Natural killer cell (primary cell): ENCODE measurements around the gene TIGD1. TPM values are rescaled to one million over a fixed set of nuclear protein-coding genes. Genes with fewer than 3 reads are reported as not detected.

Experiments used
- ATAC-seq, 3 donors: fragments of 150-1000 bp in 2 of 3; fragments of 200-7000 bp in 1 of 3; cut with Tn5 transposase; 1 replicate in 1 of 3; 2 replicates in 2 of 3; pipeline ENCODE4 v1.10.0; 2021; ENCODE audit warnings: mild to moderate bottlenecking in 2 of 3, moderate library complexity in 2 of 3
- DNase-seq, 2 donors: peaks; one replicate each; pipeline versions ENCODE4 v3.0.0 to v3.0.0-alpha.2; 2013 to 2021; ENCODE audit warnings: mixed read lengths in 1 of 2
- H3K27ac ChIP-seq: one replicate; pipeline ENCODE4 v1.5.1; 2013; ENCODE audit warnings: mild to moderate bottlenecking, low read length
- H3K27me3 ChIP-seq: one replicate; pipeline ENCODE4 v1.6.1; 2013; ENCODE audit warnings: low read length; ENCODE audit not compliant: control insufficient read depth, insufficient read depth
- H3K36me3 ChIP-seq: one replicate; pipeline ENCODE4 v1.6.1; 2013; ENCODE audit warnings: low read length; ENCODE audit not compliant: control insufficient read depth, insufficient read depth
- H3K4me1 ChIP-seq: one replicate; pipeline ENCODE4 v1.6.1; 2013; ENCODE audit warnings: low read length; ENCODE audit not compliant: control insufficient read depth, insufficient read depth
- H3K4me3 ChIP-seq: one replicate; pipeline ENCODE4 v1.5.1; 2013; ENCODE audit warnings: low read length
- H3K9me3 ChIP-seq: one replicate; pipeline ENCODE4 v1.6.1; 2013; ENCODE audit warnings: low read length; ENCODE audit not compliant: control insufficient read depth, insufficient read depth
- H3K27ac Mint-ChIP-seq, 2 donors: one replicate each; pipeline ENCODE4 v1.8.0; 2022; ENCODE audit warnings: mild to moderate bottlenecking in 2 of 2, mixed read lengths in 2 of 2, moderate library complexity in 1 of 2
- H3K27me3 Mint-ChIP-seq, 2 donors: one replicate each; pipeline ENCODE4 v1.8.0; 2022; ENCODE audit warnings: low read depth in 2 of 2, mixed read lengths in 2 of 2
- H3K36me3 Mint-ChIP-seq: one replicate; pipeline ENCODE4 v1.8.0; 2022; ENCODE audit warnings: mixed read lengths
- H3K4me1 Mint-ChIP-seq, 2 donors: one replicate each; pipeline ENCODE4 v1.8.0; 2022; ENCODE audit warnings: mixed read lengths in 2 of 2
- H3K4me3 Mint-ChIP-seq: one replicate; pipeline ENCODE4 v1.8.0; 2022; ENCODE audit warnings: mild to moderate bottlenecking, moderate library complexity, mixed read lengths
- H3K9me3 Mint-ChIP-seq, 2 donors: one replicate each; pipeline ENCODE4 v1.8.0; 2022; ENCODE audit warnings: mixed read lengths in 2 of 2
- CTCF ChIP-seq: fragments of 200-600 bp; IDR thresholded peaks from one replicate; pipeline ENCODE4 v1.8.0; 2022; ENCODE audit warnings: antibody characterized with exemption
- WGBS: methylation state at CpG from one replicate; pipeline ENCODE4 v1.1.7; 2013; ENCODE audit warnings: missing lambda C conversion rate; ENCODE audit not compliant: insufficient coverage; 5-methylcytosine and 5-hydroxymethylcytosine counted together
- intact Hi-C: fragments of 100-400 bp; cut with micrococcal nuclease; formaldehyde crosslinking; loops from one replicate; pipeline ENCODE4 v1.14.2; 2022
- total RNA-seq, 4 donors: library from RNA; stranded (reverse); fragments of 120-200 nt in 1 of 4; gene quantifications; one replicate each; pipeline versions ENCODE4 v1.2.3 to v1.2.4, GENCODE V29; 2013 to 2022

The TIGD1 gene
- total RNA-seq, 3 donors from 2014 or later (not counting 1 experiment from before 2014, with no cell fraction given), result 10.6 to 13.2 (median 12.4) TPM

- no peak overlapping the region for H3K27ac ChIP-seq
- Mint-ChIP-seq H3K36me3 (no peaks in the 10 kb centered on the region), H3K9me3 (no peaks in the 10 kb centered on the region), H3K27me3 (peaks cover 12 to 28% of the 10 kb centered on the region in 2 donors), H3K4me3 (no peak overlapping the region), H3K27ac (no peak overlapping the region), H3K4me1 (peaks cover 9 to 17% of the 10 kb centered on the region in 2 donors)
- no peak for DNase-seq
- intact Hi-C loops, result no loop called here
- no peaks in the 10 kb centered on the region for H3K36me3 ChIP-seq
- peaks cover 41% of the 10 kb centered on the region for H3K4me1 ChIP-seq
- 84% methylated on average over 14 of the region's 14 CpGs for WGBS
- peaks cover 18% of the 10 kb centered on the region for H3K27me3 ChIP-seq
- no peak overlapping the region for H3K4me3 ChIP-seq
- no peak for ATAC-seq
- TF ChIP-seq CTCF, result no peak
- no peaks in the 10 kb centered on the region for H3K9me3 ChIP-seq
Observed at GRCh38 chr2:232525199-232525598, 25.2 kb downstream of the TIGD1 start.

- peaks cover 18% of the 10 kb centered on the region for H3K27me3 ChIP-seq
- no peak for ATAC-seq
Observed at GRCh38 chr2:232524771-232525170, 25.6 kb downstream of the TIGD1 start.

GRCh38 chr2:232523682-232524597 lies 26.4 kb downstream of the TIGD1 start:
- Histone ChIP-seq H3K27me3 (peaks cover 18% of the 10 kb centered on the region), H3K27ac (no peak overlapping the region), H3K4me3 (no peak overlapping the region), H3K9me3 (no peaks in the 10 kb centered on the region), H3K36me3 (no peaks in the 10 kb centered on the region), H3K4me1 (peaks cover 37% of the 10 kb centered on the region)
- H3K27me3 Mint-ChIP-seq, result peaks cover 12 to 29% of the 10 kb centered on the region in 2 donors
- intact Hi-C loops, result no loop called here
- DNase-seq, result peak in 1 of 2 donors; percentile 39
- H3K9me3 Mint-ChIP-seq, result no peaks in the 10 kb centered on the region
- no peak overlapping the region for H3K27ac Mint-ChIP-seq
- H3K36me3 Mint-ChIP-seq, result no peaks in the 10 kb centered on the region
- WGBS, result 2% methylated on average over 75 of the region's 75 CpGs
- H3K4me3 Mint-ChIP-seq, result no peak overlapping the region
- no peak for TF ChIP-seq CTCF
- H3K4me1 Mint-ChIP-seq, result peaks cover 6 to 14% of the 10 kb centered on the region in 2 donors
- no peak for ATAC-seq

More at GRCh38 chr2:232524771-232525170, 25.6 kb downstream of the TIGD1 start:
- Mint-ChIP-seq H3K9me3 (no peaks in the 10 kb centered on the region), H3K4me3 (no peak overlapping the region), H3K27ac (no peak overlapping the region), H3K36me3 (no peaks in the 10 kb centered on the region), H3K27me3 (peaks cover 12 to 29% of the 10 kb centered on the region in 2 donors), H3K4me1 (peaks cover 9 to 17% of the 10 kb centered on the region in 2 donors)
- Histone ChIP-seq H3K36me3 (no peaks in the 10 kb centered on the region), H3K9me3 (no peaks in the 10 kb centered on the region), H3K4me3 (no peak overlapping the region), H3K27ac (no peak overlapping the region), H3K4me1 (peaks cover 41% of the 10 kb centered on the region)
- TF ChIP-seq CTCF, result no peak
- DNase-seq, result no peak
- intact Hi-C loops, result no loop called here
- WGBS, result 76% methylated on average over 6 of the region's 6 CpGs
